HEK293 (cell line): ENCODE results near the gene KBTBD4.

Source experiments
- CTCF ChIA-PET: fragments of 350-600 bp; formaldehyde crosslinking; extraction: SDS; loops from one replicate; lab custom pipeline; 2021; ENCODE audit warnings: antibody characterized with exemption; lab: Yijun Ruan, JAX
- POLR2A ChIA-PET: fragments of 300-600 bp; formaldehyde crosslinking; extraction: SDS; loops from one replicate; lab custom pipeline; 2020; ENCODE audit warnings: antibody characterized with exemption, inconsistent platforms; lab: Yijun Ruan, JAX
- H3K27ac ChIP-seq: fragments of 200-500 bp; sonication (Bioruptor generic); 2 replicates; pipeline ENCODE4 v1.5.1; 2014; ENCODE audit warnings: low read depth, low read length, control low read depth, inconsistent platforms; ENCODE audit errors: extremely low read depth
- H3K36me3 ChIP-seq, 2 experiments: fragments of 200-500 bp in 1 of 2; sonication (Bioruptor generic) in 1 of 2; 1 replicate in 1 of 2; 2 replicates in 1 of 2; pipeline ENCODE4 v1.5.1; 2014 to 2017; ENCODE audit warnings: inconsistent platforms in 2 of 2, low read length in 2 of 2; ENCODE audit not compliant: control insufficient read depth in 2 of 2, insufficient read depth in 1 of 2
- H3K4me1 ChIP-seq: fragments of 200-500 bp; sonication (Bioruptor generic); 2 replicates; pipeline ENCODE4 v1.5.1; 2014; ENCODE audit warnings: mild to moderate bottlenecking, low read length, inconsistent platforms; ENCODE audit not compliant: control insufficient read depth, insufficient read depth
- H3K4me3 ChIP-seq: 2 replicates; pipeline ENCODE4 v1.5.1; 2011; ENCODE audit warnings: low read depth, mild to moderate bottlenecking, control low read depth, low read length, moderate library complexity
- H3K9me3 ChIP-seq: fragments of 200-500 bp; sonication (Bioruptor generic); 2 replicates; pipeline ENCODE4 v1.5.1; 2014; ENCODE audit warnings: low read depth, low read length, inconsistent platforms; ENCODE audit not compliant: control insufficient read depth, insufficient read depth
- HOXC10 ChIP-seq: sonication (generic); formaldehyde crosslinking; IDR thresholded peaks from 2 replicates; pipeline ENCODE4 v1.8.1; 2023; ENCODE audit warnings: mild to moderate bottlenecking, missing genetic modification reagents
- HOXD13 ChIP-seq: sonication (generic); formaldehyde crosslinking; IDR thresholded peaks from 2 replicates; pipeline ENCODE4 v1.8.0; 2022; ENCODE audit warnings: missing genetic modification reagents, borderline replicate concordance
- MZF1 ChIP-seq: fragments of 450-650 bp; formaldehyde crosslinking; IDR thresholded peaks from 2 replicates; pipeline ENCODE4 v1.5.1; 2017; ENCODE audit warnings: missing biosample characterization, missing genetic modification characterization, borderline replicate concordance
- OSR2 ChIP-seq: fragments of 450-650 bp; formaldehyde crosslinking; IDR thresholded peaks from 2 replicates; pipeline ENCODE4 v1.5.1; 2016; ENCODE audit warnings: missing biosample characterization, missing genetic modification characterization
- SP7 ChIP-seq: fragments of 450-650 bp; formaldehyde crosslinking; IDR thresholded peaks from 2 replicates; pipeline ENCODE4 v1.5.1; 2016; ENCODE audit warnings: missing biosample characterization, missing genetic modification characterization
- YY1 ChIP-seq: fragments of 450-650 bp; formaldehyde crosslinking; IDR thresholded peaks from 2 replicates; pipeline ENCODE4 v1.5.1; 2018; ENCODE audit warnings: missing biosample characterization, missing genetic modification characterization
- ZBTB8A ChIP-seq: fragments of 450-650 bp; formaldehyde crosslinking; IDR thresholded peaks from 2 replicates; pipeline ENCODE4 v1.5.1; 2016; ENCODE audit warnings: missing biosample characterization, missing genetic modification characterization
- ZNF157 ChIP-seq: fragments of 450-650 bp; formaldehyde crosslinking; IDR thresholded peaks from 2 replicates; pipeline ENCODE4 v1.5.1; 2016; ENCODE audit warnings: missing biosample characterization, missing genetic modification characterization
- ZNF169 ChIP-seq: fragments of 450-650 bp; formaldehyde crosslinking; IDR thresholded peaks from 2 replicates; pipeline ENCODE4 v1.5.1; 2016; ENCODE audit warnings: missing biosample characterization, missing genetic modification characterization
- ZNF354C ChIP-seq: fragments of 450-650 bp; formaldehyde crosslinking; IDR thresholded peaks from 2 replicates; pipeline ENCODE4 v1.5.1; 2016; ENCODE audit warnings: missing biosample characterization, missing genetic modification characterization, low read depth, borderline replicate concordance
- ZNF658 ChIP-seq: fragments of 450-650 bp; formaldehyde crosslinking; IDR thresholded peaks from 2 replicates; pipeline ENCODE4; 2016; ENCODE audit warnings: missing biosample characterization, missing genetic modification characterization
- ZNF670 ChIP-seq: fragments of 450-650 bp; formaldehyde crosslinking; IDR thresholded peaks from 2 replicates; pipeline ENCODE4 v1.5.1; 2016; ENCODE audit warnings: missing biosample characterization, missing genetic modification characterization, low read depth
- ZNF707 ChIP-seq: fragments of 450-650 bp; formaldehyde crosslinking; IDR thresholded peaks from 2 replicates; pipeline ENCODE4 v1.5.1; 2016; ENCODE audit warnings: missing biosample characterization, missing genetic modification characterization
- ZNF747 ChIP-seq: fragments of 450-650 bp; formaldehyde crosslinking; IDR thresholded peaks from 2 replicates; pipeline ENCODE4 v1.5.1; 2016; ENCODE audit warnings: missing biosample characterization, missing genetic modification characterization
- ZNF768 ChIP-seq: fragments of 450-650 bp; formaldehyde crosslinking; IDR thresholded peaks from 2 replicates; pipeline ENCODE4 v1.5.1; 2018; ENCODE audit warnings: missing biosample characterization, mild to moderate bottlenecking, missing genetic modification characterization
- ZNF830 ChIP-seq: fragments of 450-650 bp; IDR thresholded peaks from 2 replicates; pipeline ENCODE4 v1.5.0; 2018; ENCODE audit warnings: missing biosample characterization, missing genetic modification characterization, low read depth, mild to moderate bottlenecking, moderate library complexity
- ZSCAN30 ChIP-seq: fragments of 450-650 bp; IDR thresholded peaks from 2 replicates; pipeline ENCODE4 v1.5.1; 2018; ENCODE audit warnings: missing biosample characterization, mild to moderate bottlenecking, missing genetic modification characterization, moderate library complexity
- TF ChIP-seq, protein P1 (sequence below): fragments of 450-650 bp; formaldehyde crosslinking; IDR thresholded peaks from 2 replicates; pipeline ENCODE4 v1.5.0; 2017; ENCODE audit warnings: missing biosample characterization, missing genetic modification characterization, borderline replicate concordance
- TF ChIP-seq, protein P2 (sequence below): fragments of 450-650 bp; formaldehyde crosslinking; IDR thresholded peaks from 2 replicates; pipeline ENCODE4 v1.5.1; 2016; ENCODE audit warnings: missing biosample characterization, missing genetic modification characterization
- TF ChIP-seq, protein P3 (sequence below): fragments of 450-650 bp; formaldehyde crosslinking; IDR thresholded peaks from 2 replicates; pipeline ENCODE4 v1.5.1; 2017; ENCODE audit warnings: missing biosample characterization, mild to moderate bottlenecking, missing genetic modification characterization, moderate library complexity
- TF ChIP-seq, protein P4 (sequence below): fragments of 450-650 bp; formaldehyde crosslinking; IDR thresholded peaks from 2 replicates; pipeline ENCODE4 v1.5.1; 2016; ENCODE audit warnings: missing biosample characterization, missing genetic modification characterization
- TF ChIP-seq, protein P5 (sequence below): fragments of 450-650 bp; formaldehyde crosslinking; IDR thresholded peaks from 2 replicates; pipeline ENCODE4 v1.5.1; 2016; ENCODE audit warnings: missing biosample characterization, missing genetic modification characterization
- TF ChIP-seq, protein P6 (sequence below): fragments of 450-650 bp; formaldehyde crosslinking; conservative IDR thresholded peaks from 2 replicates; pipeline ENCODE4 v1.5.1; 2016; ENCODE audit warnings: low read depth, missing biosample characterization, missing genetic modification characterization

Gene KBTBD4

DNA sequence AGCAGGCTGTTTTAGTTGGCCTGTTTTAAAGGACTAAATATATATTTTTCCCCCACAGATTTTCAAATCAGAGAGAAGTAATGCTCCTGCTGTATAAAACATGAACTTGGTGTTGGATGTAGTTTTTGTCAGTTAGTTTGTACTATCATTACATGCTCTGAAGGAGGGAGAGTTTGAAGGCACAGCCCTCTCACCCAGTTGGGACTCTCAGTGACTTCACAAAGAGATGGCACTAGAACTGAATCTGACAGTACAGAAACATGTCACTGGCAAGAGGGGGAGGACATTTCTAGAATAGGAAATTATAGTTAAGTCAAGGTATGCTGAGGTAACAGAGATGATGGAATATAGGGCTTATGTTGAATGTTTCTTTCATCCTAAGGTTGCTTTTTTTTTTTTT, 36.5 kb upstream of the KBTBD4 start (continued):
- TF ChIP-seq, protein P1, sequence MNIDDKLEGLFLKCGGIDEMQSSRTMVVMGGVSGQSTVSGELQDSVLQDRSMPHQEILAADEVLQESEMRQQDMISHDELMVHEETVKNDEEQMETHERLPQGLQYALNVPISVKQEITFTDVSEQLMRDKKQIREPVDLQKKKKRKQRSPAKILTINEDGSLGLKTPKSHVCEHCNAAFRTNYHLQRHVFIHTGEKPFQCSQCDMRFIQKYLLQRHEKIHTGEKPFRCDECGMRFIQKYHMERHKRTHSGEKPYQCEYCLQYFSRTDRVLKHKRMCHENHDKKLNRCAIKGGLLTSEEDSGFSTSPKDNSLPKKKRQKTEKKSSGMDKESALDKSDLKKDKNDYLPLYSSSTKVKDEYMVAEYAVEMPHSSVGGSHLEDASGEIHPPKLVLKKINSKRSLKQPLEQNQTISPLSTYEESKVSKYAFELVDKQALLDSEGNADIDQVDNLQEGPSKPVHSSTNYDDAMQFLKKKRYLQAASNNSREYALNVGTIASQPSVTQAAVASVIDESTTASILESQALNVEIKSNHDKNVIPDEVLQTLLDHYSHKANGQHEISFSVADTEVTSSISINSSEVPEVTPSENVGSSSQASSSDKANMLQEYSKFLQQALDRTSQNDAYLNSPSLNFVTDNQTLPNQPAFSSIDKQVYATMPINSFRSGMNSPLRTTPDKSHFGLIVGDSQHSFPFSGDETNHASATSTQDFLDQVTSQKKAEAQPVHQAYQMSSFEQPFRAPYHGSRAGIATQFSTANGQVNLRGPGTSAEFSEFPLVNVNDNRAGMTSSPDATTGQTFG (tag by site-specific recombination) = no peak
- no peak for TF ChIP-seq ZBTB8A (tag by site-specific recombination)
- TF ChIP-seq ZNF354C (tag by site-specific recombination) = no peak
- TF ChIP-seq HOXD13 (CRISPR knock-in tag) = no peak
- TF ChIP-seq OSR2 (tag by site-specific recombination) = no peak

DNA sequence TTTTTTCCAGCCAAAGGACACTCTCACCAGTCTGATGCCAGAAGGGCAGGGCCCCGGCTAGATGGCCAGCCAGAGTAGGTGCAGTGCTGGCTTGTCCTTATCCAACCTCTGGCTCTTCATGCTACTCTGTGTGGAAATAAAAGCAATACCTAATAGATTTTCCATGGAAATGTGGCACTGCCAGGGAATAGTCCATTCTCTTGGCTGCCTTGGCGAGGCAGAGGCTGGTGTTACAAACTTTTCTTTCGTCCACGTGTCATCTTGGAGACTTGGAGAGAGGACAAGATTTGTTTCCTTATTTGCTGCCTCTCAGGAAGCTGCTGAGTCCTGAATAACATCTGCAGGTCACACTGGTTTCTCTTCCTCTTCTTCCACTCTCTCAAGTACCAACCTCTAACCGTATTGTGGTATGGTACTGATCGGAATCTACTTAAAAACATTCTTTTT, 32.6 kb upstream of the KBTBD4 start:
- TF ChIP-seq, protein P2, sequence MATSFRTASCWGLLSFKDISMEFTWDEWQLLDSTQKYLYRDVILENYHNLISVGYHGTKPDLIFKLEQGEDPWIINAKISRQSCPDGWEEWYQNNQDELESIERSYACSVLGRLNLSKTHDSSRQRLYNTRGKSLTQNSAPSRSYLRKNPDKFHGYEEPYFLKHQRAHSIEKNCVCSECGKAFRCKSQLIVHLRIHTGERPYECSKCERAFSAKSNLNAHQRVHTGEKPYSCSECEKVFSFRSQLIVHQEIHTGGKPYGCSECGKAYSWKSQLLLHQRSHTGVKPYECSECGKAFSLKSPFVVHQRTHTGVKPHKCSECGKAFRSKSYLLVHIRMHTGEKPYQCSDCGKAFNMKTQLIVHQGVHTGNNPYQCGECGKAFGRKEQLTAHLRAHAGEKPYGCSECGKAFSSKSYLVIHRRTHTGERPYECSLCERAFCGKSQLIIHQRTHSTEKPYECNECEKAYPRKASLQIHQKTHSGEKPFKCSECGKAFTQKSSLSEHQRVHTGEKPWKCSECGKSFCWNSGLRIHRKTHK (tag by site-specific recombination) = no peak
- TF ChIP-seq ZNF157 (tag by site-specific recombination) (no peak), ZNF747 (tag by site-specific recombination) (no peak), ZNF169 (no peak), MZF1 (tag by site-specific recombination) (no peak), YY1 (tag by site-specific recombination) (no peak), ZNF768 (tag by site-specific recombination) (no peak)
- TF ChIP-seq, protein P3, sequence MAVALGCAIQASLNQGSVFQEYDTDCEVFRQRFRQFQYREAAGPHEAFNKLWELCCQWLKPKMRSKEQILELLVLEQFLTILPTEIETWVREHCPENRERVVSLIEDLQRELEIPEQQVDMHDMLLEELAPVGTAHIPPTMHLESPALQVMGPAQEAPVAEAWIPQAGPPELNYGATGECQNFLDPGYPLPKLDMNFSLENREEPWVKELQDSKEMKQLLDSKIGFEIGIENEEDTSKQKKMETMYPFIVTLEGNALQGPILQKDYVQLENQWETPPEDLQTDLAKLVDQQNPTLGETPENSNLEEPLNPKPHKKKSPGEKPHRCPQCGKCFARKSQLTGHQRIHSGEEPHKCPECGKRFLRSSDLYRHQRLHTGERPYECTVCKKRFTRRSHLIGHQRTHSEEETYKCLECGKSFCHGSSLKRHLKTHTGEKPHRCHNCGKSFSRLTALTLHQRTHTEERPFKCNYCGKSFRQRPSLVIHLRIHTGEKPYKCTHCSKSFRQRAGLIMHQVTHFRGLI (tag by site-specific recombination) = no peak
- TF ChIP-seq, protein P4, sequence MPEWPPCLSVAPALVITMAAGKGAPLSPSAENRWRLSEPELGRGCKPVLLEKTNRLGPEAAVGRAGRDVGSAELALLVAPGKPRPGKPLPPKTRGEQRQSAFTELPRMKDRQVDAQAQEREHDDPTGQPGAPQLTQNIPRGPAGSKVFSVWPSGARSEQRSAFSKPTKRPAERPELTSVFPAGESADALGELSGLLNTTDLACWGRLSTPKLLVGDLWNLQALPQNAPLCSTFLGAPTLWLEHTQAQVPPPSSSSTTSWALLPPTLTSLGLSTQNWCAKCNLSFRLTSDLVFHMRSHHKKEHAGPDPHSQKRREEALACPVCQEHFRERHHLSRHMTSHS (tag by site-specific recombination) = no peak
- TF ChIP-seq, all 188 proteins: peak for 0
- H3K27ac ChIP-seq = no peak overlapping the region
- CTCF ChIA-PET = no interaction called here
- H3K9me3 ChIP-seq = no peaks in the 10 kb centered on the region
- H3K4me1 ChIP-seq = no peaks in the 10 kb centered on the region
- POLR2A ChIA-PET = no interaction called here
- no peak overlapping the region for H3K4me3 ChIP-seq
- H3K36me3 ChIP-seq = peaks cover 0 to 18% of the 10 kb centered on the region in 2 experiments; a peak in 2 of 3 replicates

DNA sequence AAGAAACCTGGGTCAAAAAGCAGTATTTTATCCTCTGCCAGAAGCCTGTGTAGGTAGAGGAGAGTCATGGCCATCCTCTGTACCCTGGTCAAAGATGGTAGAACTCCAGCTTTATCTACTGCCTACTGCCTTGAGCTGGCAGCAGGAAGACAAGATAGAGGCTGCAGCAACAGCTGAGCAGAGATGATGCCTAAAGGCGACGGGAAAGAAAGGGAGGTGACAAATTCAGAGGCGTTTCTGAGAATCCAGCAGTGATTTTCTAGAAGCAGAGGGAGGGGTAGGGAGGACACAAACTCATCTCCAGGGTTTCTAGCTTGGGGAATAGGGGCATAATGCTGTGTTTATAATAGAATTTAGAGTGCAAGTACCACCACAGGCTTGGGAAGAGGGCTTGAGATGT, 30.9 kb upstream of the KBTBD4 start:
- Histone ChIP-seq H3K4me1 (no peaks in the 10 kb centered on the region), H3K27ac (no peak overlapping the region), H3K36me3 (peaks cover 0 to 15% of the 10 kb centered on the region in 2 experiments; a peak in 2 of 3 replicates), H3K9me3 (no peaks in the 10 kb centered on the region), H3K4me3 (no peak overlapping the region)
- ChIA-PET CTCF (interaction anchor here (0.6 kb wide), 1 partner anchor 151 kb away, joined by 3 read pairs; no protein-coding TSS in a partner anchor), POLR2A (interaction anchor here (1.0 kb wide), 1 partner anchor 11 kb away, joined by 3 read pairs; no protein-coding TSS in a partner anchor)
- TF ChIP-seq ZNF830 (tag by site-specific recombination) = no peak
- no peak for TF ChIP-seq ZNF707
- TF ChIP-seq ZNF658 (tag by site-specific recombination) = no peak
- TF ChIP-seq HOXC10 (CRISPR knock-in tag) = no peak
- TF ChIP-seq SP7 = no peak
- TF ChIP-seq, protein P5, sequence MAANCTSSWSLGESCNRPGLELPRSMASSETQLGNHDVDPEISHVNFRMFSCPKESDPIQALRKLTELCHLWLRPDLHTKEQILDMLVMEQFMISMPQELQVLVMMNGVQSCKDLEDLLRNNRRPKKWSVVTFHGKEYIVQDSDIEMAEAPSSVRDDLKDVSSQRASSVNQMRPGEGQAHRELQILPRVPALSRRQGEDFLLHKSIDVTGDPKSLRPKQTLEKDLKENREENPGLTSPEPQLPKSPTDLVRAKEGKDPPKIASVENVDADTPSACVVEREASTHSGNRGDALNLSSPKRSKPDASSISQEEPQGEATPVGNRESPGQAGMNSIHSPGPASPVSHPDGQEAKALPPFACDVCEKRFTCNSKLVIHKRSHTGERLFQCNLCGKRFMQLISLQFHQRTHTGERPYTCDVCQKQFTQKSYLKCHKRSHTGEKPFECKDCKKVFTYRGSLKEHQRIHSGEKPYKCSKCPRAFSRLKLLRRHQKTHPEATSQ (tag by site-specific recombination) = no peak
- TF ChIP-seq, protein P6, sequence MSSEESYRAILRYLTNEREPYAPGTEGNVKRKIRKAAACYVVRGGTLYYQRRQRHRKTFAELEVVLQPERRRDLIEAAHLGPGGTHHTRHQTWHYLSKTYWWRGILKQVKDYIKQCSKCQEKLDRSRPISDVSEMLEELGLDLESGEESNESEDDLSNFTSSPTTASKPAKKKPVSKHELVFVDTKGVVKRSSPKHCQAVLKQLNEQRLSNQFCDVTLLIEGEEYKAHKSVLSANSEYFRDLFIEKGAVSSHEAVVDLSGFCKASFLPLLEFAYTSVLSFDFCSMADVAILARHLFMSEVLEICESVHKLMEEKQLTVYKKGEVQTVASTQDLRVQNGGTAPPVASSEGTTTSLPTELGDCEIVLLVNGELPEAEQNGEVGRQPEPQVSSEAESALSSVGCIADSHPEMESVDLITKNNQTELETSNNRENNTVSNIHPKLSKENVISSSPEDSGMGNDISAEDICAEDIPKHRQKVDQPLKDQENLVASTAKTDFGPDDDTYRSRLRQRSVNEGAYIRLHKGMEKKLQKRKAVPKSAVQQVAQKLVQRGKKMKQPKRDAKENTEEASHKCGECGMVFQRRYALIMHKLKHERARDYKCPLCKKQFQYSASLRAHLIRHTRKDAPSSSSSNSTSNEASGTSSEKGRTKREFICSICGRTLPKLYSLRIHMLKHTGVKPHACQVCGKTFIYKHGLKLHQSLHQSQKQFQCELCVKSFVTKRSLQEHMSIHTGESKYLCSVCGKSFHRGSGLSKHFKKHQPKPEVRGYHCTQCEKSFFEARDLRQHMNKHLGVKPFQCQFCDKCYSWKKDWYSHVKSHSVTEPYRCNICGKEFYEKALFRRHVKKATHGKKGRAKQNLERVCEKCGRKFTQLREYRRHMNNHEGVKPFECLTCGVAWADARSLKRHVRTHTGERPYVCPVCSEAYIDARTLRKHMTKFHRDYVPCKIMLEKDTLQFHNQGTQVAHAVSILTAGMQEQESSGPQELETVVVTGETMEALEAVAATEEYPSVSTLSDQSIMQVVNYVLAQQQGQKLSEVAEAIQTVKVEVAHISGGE (tag by site-specific recombination) = no peak
- no peak for TF ChIP-seq ZNF670 (tag by site-specific recombination)
- TF ChIP-seq ZSCAN30 (tag by site-specific recombination) = no peak
